GM12878 (cell line): Measurements from ENCODE around the gene SPAAR. TPM values are rescaled to one million over a fixed set of nuclear protein-coding genes. Genes with fewer than 3 reads are reported as not detected.

ENCODE experiments used
- ATAC-seq: fragments of 200-7000 bp; cut with Tn5 transposase; 3 replicates; pipeline ENCODE4 v1.9.1; 2020; ENCODE audit warnings: mild to moderate bottlenecking, moderate library complexity
- BruUV-seq: library from RNA; stranded (reverse); fragments of 400-500 nt; replicated peaks from 2 replicates; lab custom pipeline; 2021; lab: Mats Ljungman, UMichigan
- CTCF ChIA-PET: fragments of 300-600 bp; sonication (Branson Sonifier 250); formaldehyde crosslinking; extraction: SDS; loops from one replicate; lab custom pipeline; 2021; ENCODE audit warnings: inconsistent platforms; lab: Yijun Ruan, JAX
- POLR2A ChIA-PET: fragments of 350-600 bp; formaldehyde crosslinking; extraction: SDS; loops from one replicate; lab custom pipeline; 2021; ENCODE audit warnings: inconsistent platforms; lab: Charles Lee
- RAD21 ChIA-PET: fragments of 300-600 bp; sonication (Branson Sonifier 250); formaldehyde crosslinking; loops from one replicate; lab custom pipeline; 2023; ENCODE audit warnings: antibody characterized with exemption; ENCODE audit not compliant: unreplicated experiment; lab: Charles Lee
- SMC1A ChIA-PET: fragments of 300-600 bp; sonication (Branson Sonifier 250); formaldehyde crosslinking; loops from one replicate; lab custom pipeline; 2023; ENCODE audit not compliant: unreplicated experiment, uncharacterized antibody; lab: Charles Lee
- DNase-seq: peaks from one replicate; pipeline ENCODE4 v3.0.0-alpha.2; 2011; ENCODE audit warnings: low read depth, low spot score
- FAIRE-seq: peaks from 3 replicates; lab custom pipeline; 2011; peaks lifted over from hg19 to GRCh38; lab: Jason Lieb, UNC
- H2AFZ ChIP-seq: 2 replicates; pipeline ENCODE4 v1.6.0; 2011; ENCODE audit warnings: low read depth, low read length, control low read depth; ENCODE audit not compliant: control insufficient read depth
- H3K27ac ChIP-seq: 2 replicates; pipeline ENCODE4 v1.5.1; 2011; ENCODE audit warnings: control low read depth; ENCODE audit not compliant: control insufficient read depth, insufficient read depth
- H3K27me3 ChIP-seq, 2 experiments: replicated peaks in 1 of 2; 2 replicates each; pipeline versions ENCODE4 v1.6.0 to v1.6.1; 2011; ENCODE audit warnings: low read length in 1 of 2; ENCODE audit not compliant: control insufficient read depth in 2 of 2, insufficient read depth in 2 of 2
- H3K36me3 ChIP-seq, 2 experiments: 2 replicates each; pipeline ENCODE4 v1.5.1; 2011; ENCODE audit warnings: low read length in 1 of 2; ENCODE audit not compliant: control insufficient read depth in 2 of 2, insufficient read depth in 2 of 2
- H3K4me1 ChIP-seq: 2 replicates; pipeline ENCODE4 v1.6.1; 2011; ENCODE audit warnings: mild to moderate bottlenecking, low read length, moderate library complexity, mixed read lengths; ENCODE audit not compliant: control insufficient read depth, insufficient read depth
- H3K4me2 ChIP-seq: 2 replicates; pipeline ENCODE4 v1.6.0; 2011; ENCODE audit warnings: control low read depth; ENCODE audit not compliant: control insufficient read depth, insufficient read depth
- H3K4me3 ChIP-seq: fragments of 200-600 bp; sonication (generic); 2 replicates; pipeline ENCODE4 v1.5.1; 2016
- H3K79me2 ChIP-seq: 2 replicates; pipeline ENCODE4 v1.6.0; 2011; ENCODE audit warnings: low read length; ENCODE audit not compliant: control insufficient read depth, insufficient read depth
- H3K9ac ChIP-seq: 2 replicates; pipeline ENCODE4 v1.8.0; 2011; ENCODE audit warnings: low read length, control low read depth, mixed read lengths; ENCODE audit not compliant: control insufficient read depth, insufficient read depth
- H3K9me3 ChIP-seq: replicated peaks from 3 replicates; pipeline ENCODE4 v1.5.1; 2011; ENCODE audit warnings: mild to moderate bottlenecking, low read length; ENCODE audit not compliant: control insufficient read depth, insufficient read depth
- H4K20me1 ChIP-seq: 2 replicates; pipeline ENCODE4 v1.6.0; 2011; ENCODE audit not compliant: control insufficient read depth, insufficient read depth
- CHD2 ChIP-seq: IDR thresholded peaks from 2 replicates; pipeline ENCODE4 v1.6.1; 2011; ENCODE audit warnings: low read depth, low read length, improper control_type of control experiment, borderline replicate concordance
- KDM1A ChIP-seq: fragments of 200-600 bp; sonication (generic); IDR thresholded peaks from 2 replicates; pipeline ENCODE4 v1.6.1; 2016; ENCODE audit warnings: borderline replicate concordance
- MYB ChIP-seq: fragments of 150-350 bp; IDR thresholded peaks from 2 replicates; pipeline ENCODE4 v1.6.1; 2014; ENCODE audit warnings: mild to moderate bottlenecking, low read depth, low read length, borderline replicate concordance
- NR2F1 ChIP-seq: fragments of 450-650 bp; conservative IDR thresholded peaks from 2 replicates; pipeline ENCODE4 v1.6.1; 2017; ENCODE audit warnings: mild to moderate bottlenecking
- POU2F2 ChIP-seq: IDR thresholded peaks from 3 replicates; pipeline ENCODE4 v1.6.1; 2011; ENCODE audit warnings: low read depth, mild to moderate bottlenecking, low read length, borderline replicate concordance
- SRF ChIP-seq, 2 experiments: IDR thresholded peaks; 2 replicates each; pipeline ENCODE4 v1.6.1; 2011; ENCODE audit warnings: low read depth in 2 of 2, low read length in 2 of 2, mild to moderate bottlenecking in 1 of 2, moderate library complexity in 1 of 2
- TARDBP ChIP-seq: IDR thresholded peaks from 2 replicates; pipeline ENCODE4 v1.6.1; 2016; ENCODE audit warnings: borderline replicate concordance
- WRNIP1 ChIP-seq: IDR thresholded peaks from 2 replicates; pipeline ENCODE4 v1.6.1; 2011; ENCODE audit warnings: low read depth, low read length, improper control_type of control experiment, borderline replicate concordance
- ZBED1 ChIP-seq: IDR thresholded peaks from 2 replicates; pipeline ENCODE4 v1.6.1; 2016; ENCODE audit warnings: borderline replicate concordance
- WGBS: methylation state at CpG from one replicate; pipeline ENCODE4 v1.1.6; 2016; ENCODE audit warnings: low lambda C conversion rate; ENCODE audit not compliant: insufficient replicate concordance, insufficient coverage; ENCODE audit errors: missing lambda C conversion rate; 5-methylcytosine and 5-hydroxymethylcytosine counted together
- in situ Hi-C: fragments of 300-500 bp; cut with MboI; formaldehyde crosslinking; loops from 9 replicates; pipeline ENCODE4 v1.14.3; 2018; ENCODE audit warnings: mixed read lengths
- intact Hi-C: fragments of 100-400 bp; cut with micrococcal nuclease; formaldehyde crosslinking; loops from one replicate; pipeline ENCODE4 v1.14.2; 2022; ENCODE audit not compliant: unreplicated experiment
- polyA plus RNA-seq, 11 experiments: library from polyadenylated mRNA; depleted of rRNA in 4 of 11; unstranded in 6 of 11; stranded (reverse) in 5 of 11; fragments of >200 nt; fragmentation: Nextera tagmentation in 4 of 11; fragmentation: Illumina TruSeq in 1 of 11; extraction: Ambion mirVana in 4 of 11; extraction: Trizol in 1 of 11; gene quantifications; 1 replicate in 1 of 11; 2 replicates in 10 of 11; pipeline versions ENCODE4 v1.2.1 to v1.2.3, GENCODE V29; 2011 to 2016; ENCODE audit warnings: inconsistent platforms in 2 of 11, missing spikeins in 2 of 11, low read depth in 1 of 11
- total RNA-seq, 4 experiments: library from RNA; depleted of rRNA in 3 of 4; stranded (reverse); fragments of >200 nt in 3 of 4; fragmentation: Illumina TruSeq in 1 of 4; extraction: Trizol in 1 of 4; gene quantifications; 2 replicates each; pipeline versions ENCODE4 v1.2.1 to v1.2.3, GENCODE V29; 2013 to 2021
- TF ChIP-seq, protein P1 (sequence below): IDR thresholded peaks from 2 replicates; pipeline ENCODE4 v1.6.1; 2012; ENCODE audit warnings: improper control_type of control experiment, low read depth, low read length; ENCODE audit not compliant: insufficient replicate concordance

Gene SPAAR
- total and polyA plus RNA-seq, 10 of the 15 experiments (the other 5 are each of a cell fraction or from before 2014, with no cell fraction given): not detected

- no peak overlapping the region for H3K4me2 ChIP-seq
- ChIA-PET CTCF (interaction anchor here (0.6 to 1.5 kb wide), 4 partner anchors 9 to 1012 kb away, joined by 3 to 5 read pairs (median 4); no protein-coding TSS in a partner anchor), RAD21 (interaction anchor here (1.4 kb wide), 1 partner anchor 10 kb away, joined by 3 read pairs; no protein-coding TSS in a partner anchor), POLR2A (no interaction called here), SMC1A (no interaction called here)
- FAIRE-seq: no peak
- TF ChIP-seq ZBED1 (no peak), SRF (IDR thresholded peaks at IDR 0.05; ENCODE audit: low read depth in 2 of 2, low read length in 2 of 2) (no peak), CHD2 (no peak), MYB (no peak), TARDBP (no peak), POU2F2 (no peak), NR2F1 (no peak), KDM1A (no peak), WRNIP1 (no peak)
- TF ChIP-seq, protein P1, sequence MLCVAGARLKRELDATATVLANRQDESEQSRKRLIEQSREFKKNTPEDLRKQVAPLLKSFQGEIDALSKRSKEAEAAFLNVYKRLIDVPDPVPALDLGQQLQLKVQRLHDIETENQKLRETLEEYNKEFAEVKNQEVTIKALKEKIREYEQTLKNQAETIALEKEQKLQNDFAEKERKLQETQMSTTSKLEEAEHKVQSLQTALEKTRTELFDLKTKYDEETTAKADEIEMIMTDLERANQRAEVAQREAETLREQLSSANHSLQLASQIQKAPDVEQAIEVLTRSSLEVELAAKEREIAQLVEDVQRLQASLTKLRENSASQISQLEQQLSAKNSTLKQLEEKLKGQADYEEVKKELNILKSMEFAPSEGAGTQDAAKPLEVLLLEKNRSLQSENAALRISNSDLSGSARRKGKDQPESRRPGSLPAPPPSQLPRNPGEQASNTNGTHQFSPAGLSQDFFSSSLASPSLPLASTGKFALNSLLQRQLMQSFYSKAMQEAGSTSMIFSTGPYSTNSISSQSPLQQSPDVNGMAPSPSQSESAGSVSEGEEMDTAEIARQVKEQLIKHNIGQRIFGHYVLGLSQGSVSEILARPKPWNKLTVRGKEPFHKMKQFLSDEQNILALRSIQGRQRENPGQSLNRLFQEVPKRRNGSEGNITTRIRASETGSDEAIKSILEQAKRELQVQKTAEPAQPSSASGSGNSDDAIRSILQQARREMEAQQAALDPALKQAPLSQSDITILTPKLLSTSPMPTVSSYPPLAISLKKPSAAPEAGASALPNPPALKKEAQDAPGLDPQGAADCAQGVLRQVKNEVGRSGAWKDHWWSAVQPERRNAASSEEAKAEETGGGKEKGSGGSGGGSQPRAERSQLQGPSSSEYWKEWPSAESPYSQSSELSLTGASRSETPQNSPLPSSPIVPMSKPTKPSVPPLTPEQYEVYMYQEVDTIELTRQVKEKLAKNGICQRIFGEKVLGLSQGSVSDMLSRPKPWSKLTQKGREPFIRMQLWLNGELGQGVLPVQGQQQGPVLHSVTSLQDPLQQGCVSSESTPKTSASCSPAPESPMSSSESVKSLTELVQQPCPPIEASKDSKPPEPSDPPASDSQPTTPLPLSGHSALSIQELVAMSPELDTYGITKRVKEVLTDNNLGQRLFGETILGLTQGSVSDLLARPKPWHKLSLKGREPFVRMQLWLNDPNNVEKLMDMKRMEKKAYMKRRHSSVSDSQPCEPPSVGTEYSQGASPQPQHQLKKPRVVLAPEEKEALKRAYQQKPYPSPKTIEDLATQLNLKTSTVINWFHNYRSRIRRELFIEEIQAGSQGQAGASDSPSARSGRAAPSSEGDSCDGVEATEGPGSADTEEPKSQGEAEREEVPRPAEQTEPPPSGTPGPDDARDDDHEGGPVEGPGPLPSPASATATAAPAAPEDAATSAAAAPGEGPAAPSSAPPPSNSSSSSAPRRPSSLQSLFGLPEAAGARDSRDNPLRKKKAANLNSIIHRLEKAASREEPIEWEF: no peak
- no peaks in the 10 kb centered on the region; a peak in 1 of 4 replicates for H3K27me3 ChIP-seq
- no peaks in the 10 kb centered on the region for H4K20me1 ChIP-seq
- H2AFZ ChIP-seq: no peak overlapping the region
- intact Hi-C loops (no loop called here), in situ Hi-C loops (no loop called here)
- no peak for DNase-seq
- BruUV-seq: no TSS peak
- H3K36me3 ChIP-seq: no peaks in the 10 kb centered on the region
- no peak for ATAC-seq
- H3K4me3 ChIP-seq: no peak overlapping the region
- H3K27ac ChIP-seq: no peak overlapping the region
- H3K9me3 ChIP-seq: peaks cover 2% of the 10 kb centered on the region; the same call in 2 of the 3 replicates
- no peaks in the 10 kb centered on the region for H3K4me1 ChIP-seq
- H3K9ac ChIP-seq: no peak overlapping the region
- no peaks in the 10 kb centered on the region for H3K79me2 ChIP-seq
- WGBS: 51% methylated on average over 9 of the region's 10 CpGs
These were observed 2.4 kb downstream of the SPAAR start for GRCh38 chr9:35911690-35912089.
